Stimulated activated CD4-positive, alpha-beta T cell treated with anti-CD3 and anti-CD28 coated beads, TNF-alpha, amount 100 ng/mL, for 4 hours (primary cell): ENCODE data around the gene RBM46.
"Not testable (repeated sequence)": the region's sequence is repeated elsewhere in the genome, so short reads cannot be mapped to it uniquely, and the experiment has no call there.

ENCODE experiments used
- DNase-seq, 3 experiments: peaks; one replicate each; pipeline ENCODE4 v3.0.0-alpha.2; 2020; ENCODE audit warnings: low read depth in 3 of 3

Gene RBM46

DNA sequence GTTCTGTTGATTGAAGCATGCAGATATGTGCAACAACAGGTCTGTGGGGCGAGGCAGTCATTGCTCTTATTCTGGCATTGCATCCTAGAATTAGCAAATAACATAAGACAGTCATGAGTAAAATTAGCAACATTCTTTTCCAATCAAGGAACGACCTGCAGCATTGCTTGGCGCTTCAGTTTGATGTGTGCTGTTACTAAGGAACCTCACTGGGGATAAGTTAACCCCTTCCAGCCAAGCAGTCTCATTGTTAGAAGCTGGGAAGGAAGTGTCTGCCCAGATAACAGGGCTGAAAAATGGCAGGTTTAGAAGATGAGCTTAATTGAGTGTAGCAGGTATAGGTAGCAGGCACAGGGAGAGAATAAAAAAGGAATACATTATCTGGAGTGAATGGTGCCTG, 55.4 kb downstream of the RBM46 start:
- no peak for DNase-seq

GRCh38 chr4:154838155-154838554, 57.1 kb downstream of the RBM46 start:
- DNase-seq = no peak

- no peak for DNase-seq
Observed at GRCh38 chr4:154838694-154839093, 57.6 kb downstream of the RBM46 start.

DNA sequence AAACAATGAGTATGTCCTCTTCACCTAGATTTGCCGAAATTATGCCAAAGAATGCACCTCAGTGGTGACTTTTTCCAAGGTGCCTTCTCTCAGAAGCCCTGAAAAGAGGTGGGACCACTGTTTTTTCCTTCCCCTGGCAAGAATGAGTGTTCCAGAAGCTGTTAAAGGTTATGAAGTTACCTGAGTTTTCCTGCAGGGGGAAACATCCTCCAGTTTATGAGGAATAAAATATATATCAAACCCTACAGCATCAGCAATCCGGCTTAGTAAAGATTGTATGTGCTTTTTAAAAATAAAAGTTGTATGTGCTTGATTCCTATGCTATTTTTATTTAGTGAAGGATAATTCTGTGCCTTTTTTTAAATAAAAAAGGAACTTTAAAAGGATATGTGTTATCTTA, 73.3 kb downstream of the RBM46 start:
- no peak for DNase-seq

DNA sequence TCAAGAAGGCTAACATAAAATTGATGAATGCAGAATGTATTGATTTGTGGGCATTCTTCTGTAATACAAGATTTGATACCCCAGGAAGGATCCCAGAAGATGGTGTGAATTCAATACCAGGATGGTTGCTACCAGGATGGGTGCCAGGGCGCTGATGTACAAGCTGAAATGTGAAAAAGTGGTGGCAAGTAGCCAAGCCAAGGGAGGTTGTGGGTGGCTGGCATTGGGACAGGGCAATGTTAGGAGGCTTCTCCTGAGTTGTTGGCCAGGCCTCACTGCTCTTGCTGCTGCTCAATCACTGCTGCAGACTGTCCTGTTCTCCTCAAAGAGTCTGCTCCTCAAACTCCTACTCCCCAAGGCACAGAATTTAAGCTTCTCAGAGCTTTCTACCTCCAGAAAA, 77.1 kb downstream of the RBM46 start:
- no peak for DNase-seq

GRCh38 chr4:154868414-154869194, 87.5 kb downstream of the RBM46 start:
- no peak for DNase-seq

- no peak for DNase-seq
Observed at GRCh38 chr4:154869301-154869700, 88.2 kb downstream of the RBM46 start.

DNA sequence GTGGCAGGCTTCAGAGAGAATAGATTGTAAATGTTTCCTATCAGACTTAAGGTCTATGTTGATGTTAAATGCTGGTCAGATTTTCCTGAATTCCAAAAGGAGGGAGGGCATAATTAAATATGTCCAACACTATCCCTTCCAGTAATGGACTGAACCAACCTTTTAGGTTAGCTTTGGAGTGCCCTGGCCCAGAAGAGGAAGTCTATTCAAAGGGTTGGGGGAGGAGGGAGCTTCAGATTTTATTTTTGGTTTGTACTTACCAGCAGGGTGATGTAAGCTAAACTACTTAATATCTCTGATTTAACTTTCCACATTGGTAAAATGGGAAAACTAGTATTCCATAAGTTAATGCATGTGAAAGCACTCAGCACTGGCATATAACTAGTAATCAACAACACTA, 91.1 kb downstream of the RBM46 start:
- DNase-seq = no peak

DNA sequence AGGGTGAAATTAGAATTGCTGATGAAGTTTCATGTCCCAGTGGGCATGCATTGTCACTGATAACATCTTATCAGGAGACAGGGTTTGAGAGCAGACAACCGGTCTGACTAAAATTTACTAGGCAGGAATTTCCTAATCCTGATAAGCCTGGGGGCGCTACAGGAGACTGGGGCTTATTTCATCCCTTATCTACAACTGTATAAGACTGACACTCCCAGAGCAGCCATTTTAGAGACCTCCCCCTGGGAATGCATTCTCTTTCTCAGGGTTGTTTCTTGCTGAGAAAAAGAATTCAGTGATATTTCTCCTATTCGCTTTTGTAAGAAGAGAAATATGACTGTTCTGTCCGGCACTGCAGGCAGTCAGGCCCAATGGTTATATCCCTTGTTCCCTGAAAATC, 93.0 kb downstream of the RBM46 start:
- DNase-seq = not testable (repeated sequence)

- no peak for DNase-seq
Observed at GRCh38 chr4:154877110-154877760, 96.2 kb downstream of the RBM46 start.
